H9 (cell line): ENCODE data around the gene TEX10. TPM values are rescaled to one million over a fixed set of nuclear protein-coding genes. Genes with fewer than 3 reads are reported as not detected.

Experiments used
- DNase-seq: peaks from one replicate; pipeline ENCODE4 v3.0.0-alpha.2; 2017
- H2AFZ ChIP-seq: one replicate; pipeline ENCODE4 v1.6.1; 2013; ENCODE audit warnings: mild to moderate bottlenecking, low read length, control low read depth, moderate library complexity
- H2AK5ac ChIP-seq: 2 replicates; pipeline ENCODE4 v1.6.1; 2013; ENCODE audit warnings: low read length, control low read depth, mixed read lengths; ENCODE audit not compliant: insufficient read length
- H2BK120ac ChIP-seq: one replicate; pipeline ENCODE4 v1.6.1; 2013; ENCODE audit warnings: low read depth, mild to moderate bottlenecking, low read length, control low read depth, inconsistent platforms; ENCODE audit not compliant: poor library complexity, severe bottlenecking
- H2BK12ac ChIP-seq: 2 replicates; pipeline ENCODE4 v1.6.1; 2013; ENCODE audit warnings: low read length, control low read depth, mixed read lengths, low read depth; ENCODE audit not compliant: insufficient read length
- H2BK15ac ChIP-seq: 2 replicates; pipeline ENCODE4 v1.6.1; 2013; ENCODE audit warnings: low read depth, low read length, control low read depth
- H2BK20ac ChIP-seq: one replicate; pipeline ENCODE4 v1.6.1; 2013; ENCODE audit warnings: low read depth, mild to moderate bottlenecking, low read length, control low read depth, inconsistent platforms; ENCODE audit not compliant: poor library complexity, severe bottlenecking
- H2BK5ac ChIP-seq: 2 replicates; pipeline ENCODE4 v1.6.1; 2013; ENCODE audit warnings: low read length, control low read depth, mixed read lengths; ENCODE audit not compliant: insufficient read length
- H3K14ac ChIP-seq: 2 replicates; pipeline ENCODE4 v1.6.1; 2013; ENCODE audit warnings: low read length, control low read depth; ENCODE audit not compliant: insufficient read depth
- H3K18ac ChIP-seq: 2 replicates; pipeline ENCODE4 v1.6.1; 2013; ENCODE audit warnings: low read depth, mild to moderate bottlenecking, mixed read lengths, low read length, control low read depth; ENCODE audit not compliant: insufficient read length
- H3K23ac ChIP-seq: 2 replicates; pipeline ENCODE4 v1.6.1; 2013; ENCODE audit warnings: low read length, control low read depth, mixed read lengths, low read depth; ENCODE audit not compliant: insufficient read length
- H3K23me2 ChIP-seq: 2 replicates; pipeline ENCODE4 v1.6.1; 2013; ENCODE audit warnings: low read depth, mild to moderate bottlenecking, mixed read lengths, low read length, control low read depth; ENCODE audit not compliant: insufficient read length, poor library complexity, severe bottlenecking
- H3K27ac ChIP-seq: 2 replicates; pipeline ENCODE4 v1.5.1; 2013; ENCODE audit warnings: low read length, control low read depth, mixed read lengths, low read depth; ENCODE audit not compliant: insufficient read length
- H3K27me3 ChIP-seq: 2 replicates; pipeline ENCODE4 v1.6.1; 2013; ENCODE audit warnings: low read length, control low read depth, inconsistent platforms; ENCODE audit not compliant: insufficient read depth
- H3K4ac ChIP-seq: 2 replicates; pipeline ENCODE4 v1.6.1; 2013; ENCODE audit warnings: low read depth, mild to moderate bottlenecking, control low read depth, inconsistent platforms, low read length, moderate library complexity
- H3K4me1 ChIP-seq: 2 replicates; pipeline ENCODE4 v1.6.1; 2013; ENCODE audit warnings: low read length, control low read depth, inconsistent platforms; ENCODE audit not compliant: insufficient read depth
- H3K4me2 ChIP-seq: 2 replicates; pipeline ENCODE4 v1.6.1; 2013; ENCODE audit warnings: low read length, control low read depth, mixed read lengths; ENCODE audit not compliant: insufficient read length, insufficient read depth
- H3K56ac ChIP-seq: 2 replicates; pipeline ENCODE4 v1.6.1; 2013; ENCODE audit warnings: low read depth, mild to moderate bottlenecking, mixed read lengths, low read length, control low read depth; ENCODE audit not compliant: insufficient read length
- H3K79me1 ChIP-seq: 2 replicates; pipeline ENCODE4 v1.6.1; 2013; ENCODE audit warnings: low read depth, mild to moderate bottlenecking, moderate library complexity, low read length, control low read depth, inconsistent platforms; ENCODE audit not compliant: insufficient read depth, poor library complexity, severe bottlenecking
- H3K79me2 ChIP-seq: 2 replicates; pipeline ENCODE4 v1.6.1; 2013; ENCODE audit warnings: low read length, control low read depth, inconsistent platforms; ENCODE audit not compliant: insufficient read depth
- H3K9ac ChIP-seq: 2 replicates; pipeline ENCODE4 v1.6.1; 2013; ENCODE audit warnings: low read length, control low read depth, mixed read lengths; ENCODE audit not compliant: insufficient read length; ENCODE audit errors: extremely low read depth
- H3K9me3 ChIP-seq: one replicate; pipeline ENCODE4 v1.6.1; 2013; ENCODE audit warnings: low read depth, low read length, inconsistent platforms; ENCODE audit not compliant: control insufficient read depth
- H3T11ph ChIP-seq: one replicate; pipeline ENCODE4 v1.6.1; 2013; ENCODE audit warnings: mild to moderate bottlenecking, low read length, control low read depth, inconsistent platforms
- H4K20me1 ChIP-seq: one replicate; pipeline ENCODE4 v1.6.1; 2013; ENCODE audit not compliant: control insufficient read depth, insufficient read length, insufficient read depth
- H4K5ac ChIP-seq: 2 replicates; pipeline ENCODE4 v1.6.1; 2013; ENCODE audit warnings: low read depth, mild to moderate bottlenecking, mixed read lengths, low read length, control low read depth; ENCODE audit not compliant: insufficient read length
- H4K8ac ChIP-seq: replicated peaks from 2 replicates; pipeline ENCODE4 v1.6.1; 2013; ENCODE audit warnings: low read length, control low read depth, mixed read lengths, low read depth; ENCODE audit not compliant: insufficient read length
- H4K91ac ChIP-seq: 2 replicates; pipeline ENCODE4 v1.6.1; 2013; ENCODE audit warnings: low read depth, mild to moderate bottlenecking, moderate library complexity, mixed read lengths, low read length, control low read depth; ENCODE audit not compliant: insufficient read length
- H3K27ac Mint-ChIP-seq, 3 experiments: 2 replicates in 2 of 3; 3 replicates in 1 of 3; pipeline ENCODE4 v1.8.0; 2020 to 2021; ENCODE audit warnings: mixed read lengths in 3 of 3, mild to moderate bottlenecking in 1 of 3, moderate library complexity in 1 of 3
- H3K27me3 Mint-ChIP-seq: 2 replicates; pipeline ENCODE4 v1.8.0; 2021; ENCODE audit warnings: low read depth, mild to moderate bottlenecking, moderate library complexity, mixed read lengths
- H3K36me3 Mint-ChIP-seq, 3 experiments: 2 replicates in 2 of 3; 3 replicates in 1 of 3; pipeline ENCODE4 v1.8.0; 2020 to 2021; ENCODE audit warnings: low read depth in 3 of 3, mixed read lengths in 3 of 3; ENCODE audit not compliant: insufficient read depth in 1 of 3
- H3K4me1 Mint-ChIP-seq, 2 experiments: 2 replicates each; pipeline ENCODE4 v1.8.0; 2020; ENCODE audit warnings: mixed read lengths in 2 of 2
- H3K4me3 Mint-ChIP-seq, 2 experiments: 2 replicates in 1 of 2; 3 replicates in 1 of 2; pipeline ENCODE4 v1.8.0; 2020 to 2021; ENCODE audit warnings: mild to moderate bottlenecking in 2 of 2, mixed read lengths in 2 of 2, moderate library complexity in 1 of 2
- H3K9me3 Mint-ChIP-seq, 2 experiments: 2 replicates in 1 of 2; 3 replicates in 1 of 2; pipeline ENCODE4 v1.8.0; 2020; ENCODE audit warnings: mild to moderate bottlenecking in 2 of 2, mixed read lengths in 2 of 2, moderate library complexity in 1 of 2
- CTCF ChIP-seq: fragments of 200-600 bp; sonication (generic); conservative IDR thresholded peaks from 3 replicates; pipeline ENCODE4 v1.8.0; 2021; ENCODE audit warnings: antibody characterized with exemption, mild to moderate bottlenecking
- WGBS: extraction: QIAGEN DNeasy Blood & Tissue Kit; methylation state at CpG from one replicate; pipeline ENCODE4 v1.1.7; 2013; ENCODE audit warnings: missing lambda C conversion rate, low lambda C conversion rate, mixed read lengths; ENCODE audit not compliant: insufficient read length; ENCODE audit errors: extremely low coverage; 5-methylcytosine and 5-hydroxymethylcytosine counted together
- total RNA-seq: library from RNA; stranded (reverse); gene quantifications from 2 replicates; pipeline ENCODE4 v1.2.1, GENCODE V29; 2021

TEX10 gene
- total RNA-seq, 1 experiment from 2014 or later = 70.8 TPM

DNA sequence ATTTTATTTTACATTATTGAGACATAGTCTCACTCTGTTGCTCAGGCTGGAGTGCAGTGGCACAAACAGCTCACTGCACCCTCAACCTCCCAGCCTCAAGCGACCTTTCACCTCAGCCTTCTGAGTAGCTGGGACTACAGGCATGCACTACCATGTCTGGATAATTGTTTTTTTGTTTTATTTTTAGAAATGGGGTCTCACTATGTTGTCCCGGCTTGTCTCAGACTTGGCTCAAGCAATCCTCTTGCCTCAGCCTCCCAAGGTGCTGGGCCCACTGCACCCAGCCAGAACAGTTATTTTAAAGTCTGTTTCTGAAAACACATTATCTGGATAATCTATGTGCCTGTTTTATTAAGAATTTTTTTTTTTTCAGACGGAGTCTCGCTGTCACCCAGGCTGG is 62.0 kb downstream of the TEX10 start:
- Histone ChIP-seq H2BK120ac (no peak overlapping the region), H3K9ac (no peak overlapping the region), H3K27me3 (no peaks in the 10 kb centered on the region), H2BK15ac (no peak overlapping the region), H3K18ac (no peak overlapping the region), H2BK5ac (no peak overlapping the region), H4K91ac (no peak overlapping the region), H3K79me2 (no peaks in the 10 kb centered on the region), H3K4ac (no peak overlapping the region), H3K79me1 (no peaks in the 10 kb centered on the region), H3K23ac (no peak overlapping the region), H4K5ac (no peak overlapping the region), H3K4me1 (no peaks in the 10 kb centered on the region), H2AFZ (no peak overlapping the region), H3K27ac (no peak overlapping the region), H3K9me3 (no peaks in the 10 kb centered on the region), H3T11ph (no peak overlapping the region), H2BK12ac (no peak overlapping the region), H3K14ac (no peak overlapping the region), H3K23me2 (no peaks in the 10 kb centered on the region), H2AK5ac (no peak overlapping the region), H4K20me1 (no peaks in the 10 kb centered on the region), H3K4me2 (no peak overlapping the region), H4K8ac (no peak overlapping the region), H3K56ac (no peak overlapping the region), H2BK20ac (no peak overlapping the region)
- H3K36me3 Mint-ChIP-seq = peaks cover 54 to 71% (median 63%) of the 10 kb centered on the region in 3 experiments
- no peak for DNase-seq
- H3K4me3 Mint-ChIP-seq = no peak overlapping the region
- no peaks in the 10 kb centered on the region for H3K4me1 Mint-ChIP-seq
- TF ChIP-seq CTCF = no peak
- H3K27me3 Mint-ChIP-seq = no peaks in the 10 kb centered on the region
- no peak overlapping the region; a peak in 1 of 7 replicates for H3K27ac Mint-ChIP-seq
- WGBS = no CpG with 5 or more reads among the region's 4 CpGs
- H3K9me3 Mint-ChIP-seq = peaks cover 3 to 7% of the 10 kb centered on the region in 2 experiments; a peak in 2 of 5 replicates
